SK-N-SH (cell line): ENCODE results near the gene SLC1A7. TPM values are rescaled to one million over a fixed set of nuclear protein-coding genes. Genes with fewer than 3 reads are reported as not detected.

ENCODE experiments used
- CTCF ChIA-PET: fragments of 300-600, 350-600 bp; formaldehyde crosslinking; extraction: SDS; loops from one replicate; lab custom pipeline; 2021; lab: Yijun Ruan, JAX
- POLR2A ChIA-PET: fragments of 350-600 bp; sonication (Branson Sonifier 250); formaldehyde crosslinking; extraction: SDS; loops from one replicate; lab custom pipeline; 2020; ENCODE audit warnings: antibody characterized with exemption, inconsistent platforms; lab: Yijun Ruan, JAX
- DNase-seq: peaks from one replicate; pipeline ENCODE4 v3.0.0; 2012
- H2AFZ ChIP-seq: fragments of 200-600 bp; sonication (generic); 2 replicates; pipeline ENCODE4 v1.8.1; 2016; ENCODE audit warnings: antibody characterized with exemption, mild to moderate bottlenecking, low read depth
- H3F3A ChIP-seq: fragments of 200-600 bp; sonication (generic); replicated peaks from 2 replicates; pipeline ENCODE3; 2016; ENCODE audit warnings: antibody characterized with exemption, mild to moderate bottlenecking; ENCODE audit not compliant: insufficient read depth
- H3K27ac ChIP-seq, 2 experiments: fragments of 200-500 bp in 1 of 2; fragments of 200-600 bp in 1 of 2; sonication (Bioruptor generic) in 1 of 2; sonication (generic), shearing (Covaris generic) in 1 of 2; 2 replicates each; pipeline versions ENCODE4 v1.5.1 to v1.6.1; 2014 to 2016; ENCODE audit warnings: low read depth in 2 of 2, inconsistent platforms in 1 of 2, low read length in 1 of 2, mild to moderate bottlenecking in 1 of 2, mixed read lengths in 1 of 2
- H3K27me3 ChIP-seq: fragments of 200-600 bp; sonication (generic), shearing (Covaris generic); 2 replicates; pipeline ENCODE4 v1.6.1; 2016; ENCODE audit warnings: mixed run types; ENCODE audit not compliant: insufficient read depth
- H3K36me3 ChIP-seq, 2 experiments: fragments of 200-500 bp in 1 of 2; fragments of 200-600 bp in 1 of 2; sonication (Bioruptor generic) in 1 of 2; sonication (generic) in 1 of 2; replicated peaks in 1 of 2; 2 replicates each; pipeline versions ENCODE3 to v1.5.1; 2014 to 2016; ENCODE audit warnings: low read length in 1 of 2, mild to moderate bottlenecking in 1 of 2; ENCODE audit not compliant: insufficient read depth in 2 of 2, control insufficient read depth in 1 of 2
- H3K4me1 ChIP-seq, 2 experiments: fragments of 200-500 bp in 1 of 2; fragments of 200-600 bp in 1 of 2; sonication (Bioruptor generic) in 1 of 2; sonication (generic), shearing (Covaris generic) in 1 of 2; 2 replicates each; pipeline versions ENCODE4 v1.5.1 to v1.6.1; 2014 to 2016; ENCODE audit warnings: low read depth in 1 of 2, low read length in 1 of 2, mixed run types in 1 of 2; ENCODE audit not compliant: insufficient read depth in 2 of 2, control insufficient read depth in 1 of 2
- H3K4me2 ChIP-seq: fragments of 200-600 bp; sonication (generic), shearing (Covaris generic); 2 replicates; pipeline ENCODE4 v1.6.1; 2017; ENCODE audit warnings: mixed run types
- H3K4me3 ChIP-seq, 2 experiments: fragments of 200-500 bp in 1 of 2; fragments of 200-600 bp in 1 of 2; sonication (Bioruptor generic) in 1 of 2; sonication (generic), shearing (Covaris generic) in 1 of 2; 2 replicates each; pipeline versions ENCODE4 v1.5.1 to v1.8.1; 2014 to 2016; ENCODE audit warnings: low read depth in 2 of 2, inconsistent platforms in 1 of 2, low read length in 1 of 2, mild to moderate bottlenecking in 1 of 2, mixed read lengths in 1 of 2, moderate library complexity in 1 of 2
- H3K79me2 ChIP-seq: fragments of 200-600 bp; sonication (generic); 2 replicates; pipeline ENCODE4 v1.8.1; 2017; ENCODE audit warnings: mild to moderate bottlenecking; ENCODE audit not compliant: insufficient read depth
- H3K9ac ChIP-seq: fragments of 200-600 bp; sonication (generic); 2 replicates; pipeline ENCODE4 v1.6.1; 2017; ENCODE audit warnings: mixed run types
- H3K9me2 ChIP-seq: fragments of 200-600 bp; sonication (generic); 2 replicates; pipeline ENCODE4 v1.6.1; 2017; ENCODE audit warnings: mixed run types
- H3K9me3 ChIP-seq: fragments of 200-600 bp; sonication (generic); 2 replicates; pipeline ENCODE4 v1.6.1; 2017; ENCODE audit warnings: mixed run types, mild to moderate bottlenecking, moderate library complexity
- H4K20me1 ChIP-seq: fragments of 200-600 bp; sonication (generic); 2 replicates; pipeline ENCODE4 v1.6.1; 2017; ENCODE audit warnings: mild to moderate bottlenecking, mixed run types; ENCODE audit not compliant: insufficient read depth
- JUND ChIP-seq: IDR thresholded peaks from 2 replicates; pipeline ENCODE4 v1.4.0; 2012
- MAX ChIP-seq: IDR thresholded peaks from 2 replicates; pipeline ENCODE4 v1.4.0; 2012; ENCODE audit warnings: low read depth
- NRF1 ChIP-seq: IDR thresholded peaks from 2 replicates; pipeline ENCODE4 v1.6.1; 2012; ENCODE audit warnings: low read depth, mild to moderate bottlenecking, low read length
- RAD21 ChIP-seq: IDR thresholded peaks from 2 replicates; pipeline ENCODE4 v1.6.1; 2012; ENCODE audit warnings: mild to moderate bottlenecking, low read length
- RCOR1 ChIP-seq: fragments of 150-350 bp; IDR thresholded peaks from 2 replicates; pipeline ENCODE4 v1.6.1; 2017; ENCODE audit warnings: antibody characterized with exemption, low read length
- SMC3 ChIP-seq: IDR thresholded peaks from 2 replicates; pipeline ENCODE4 v1.6.1; 2012; ENCODE audit warnings: low read depth, low read length, improper control_type of control experiment
- whole genome bisulfite sequencing: methylation state at CpG from one replicate; pipeline ENCODE4 v1.1.6; 2017; ENCODE audit warnings: low lambda C conversion rate; 5-methylcytosine and 5-hydroxymethylcytosine counted together
- polyA plus RNA-seq, 3 experiments: library from polyadenylated mRNA; depleted of rRNA; stranded (reverse); fragments of >200 nt; gene quantifications; 2 replicates each; pipeline ENCODE4 v1.2.3, GENCODE V29; 2012
- TF ChIP-seq, protein P1 (sequence below): IDR thresholded peaks from 2 replicates; pipeline ENCODE4 v1.6.1; 2012; ENCODE audit warnings: mild to moderate bottlenecking, low read depth, low read length, moderate library complexity

The SLC1A7 gene
- polyA plus RNA-seq, 1 of the 3 experiments (the other 2 are of a cell fraction): not detected

DNA sequence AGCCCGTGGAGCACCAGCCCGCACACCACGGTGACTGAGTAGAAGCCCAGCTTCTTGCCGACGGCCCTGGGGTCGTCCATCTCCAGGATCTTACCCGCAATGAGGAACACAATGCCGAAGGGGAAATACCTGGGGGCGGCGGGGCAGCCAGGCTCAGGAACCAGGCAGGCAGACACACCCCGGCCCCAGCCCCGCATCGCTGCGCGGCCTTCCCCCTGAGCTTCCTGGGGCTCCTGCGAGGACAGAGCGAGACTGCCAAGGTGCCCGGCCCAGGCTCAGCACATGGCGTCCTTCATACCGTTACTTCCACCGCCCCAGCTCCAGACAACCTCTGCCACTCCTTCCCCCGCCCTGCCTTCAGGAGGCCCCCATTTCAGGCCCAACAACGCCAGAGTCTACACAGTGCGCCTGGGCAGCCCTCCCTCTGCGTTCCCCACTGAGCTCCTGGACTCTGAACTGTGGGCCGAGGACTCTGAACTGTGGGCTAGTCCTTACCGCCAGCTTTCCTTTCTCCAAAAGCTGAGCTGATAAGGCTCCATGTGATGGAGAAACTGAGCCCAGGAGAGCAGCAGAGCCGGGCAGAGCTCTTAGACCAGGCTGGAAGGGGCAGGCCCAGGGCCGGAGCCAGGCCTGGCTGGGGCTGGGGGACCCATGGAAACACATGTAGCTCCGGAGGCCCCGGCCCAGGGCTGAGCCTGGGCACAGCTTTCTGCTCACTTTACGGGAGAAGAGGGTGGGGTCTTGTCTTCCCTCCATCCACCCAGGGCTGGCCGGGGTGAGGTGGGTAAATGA lies 49.6 kb downstream of the SLC1A7 start:
- Histone ChIP-seq H3K4me3 (no peak overlapping the region), H3K4me1 (peaks cover 3 to 6% of the 10 kb centered on the region in 2 experiments; a peak in 1 of 4 replicates), H2AFZ (no peak overlapping the region), H3K9me2 (no peaks in the 10 kb centered on the region), H3K27ac (no peak overlapping the region), H3K79me2 (no peaks in the 10 kb centered on the region), H3K27me3 (no peaks in the 10 kb centered on the region), H3K9ac (no peak overlapping the region), H3K4me2 (no peak overlapping the region), H4K20me1 (no peaks in the 10 kb centered on the region), H3K36me3 (no peaks in the 10 kb centered on the region), H3F3A (no peaks in the 10 kb centered on the region), H3K9me3 (no peaks in the 10 kb centered on the region)
- DNase-seq: no peak
- CTCF ChIA-PET: interaction anchor here (1.0 to 1.3 kb wide), 3 partner anchors 9 to 90 kb away, joined by 3 to 5 read pairs (median 4); no protein-coding TSS in a partner anchor
- WGBS: 92% methylated on average over 21 of the region's 33 CpGs
- TF ChIP-seq RCOR1: no peak
- TF ChIP-seq NRF1: no peak
- TF ChIP-seq JUND: no peak
- no peak for TF ChIP-seq MAX
- TF ChIP-seq RAD21: no peak
- POLR2A ChIA-PET: no interaction called here

GRCh38 chr1:53091841-53092645 lies 50.4 kb downstream of the SLC1A7 start:
- TF ChIP-seq, protein P1, sequence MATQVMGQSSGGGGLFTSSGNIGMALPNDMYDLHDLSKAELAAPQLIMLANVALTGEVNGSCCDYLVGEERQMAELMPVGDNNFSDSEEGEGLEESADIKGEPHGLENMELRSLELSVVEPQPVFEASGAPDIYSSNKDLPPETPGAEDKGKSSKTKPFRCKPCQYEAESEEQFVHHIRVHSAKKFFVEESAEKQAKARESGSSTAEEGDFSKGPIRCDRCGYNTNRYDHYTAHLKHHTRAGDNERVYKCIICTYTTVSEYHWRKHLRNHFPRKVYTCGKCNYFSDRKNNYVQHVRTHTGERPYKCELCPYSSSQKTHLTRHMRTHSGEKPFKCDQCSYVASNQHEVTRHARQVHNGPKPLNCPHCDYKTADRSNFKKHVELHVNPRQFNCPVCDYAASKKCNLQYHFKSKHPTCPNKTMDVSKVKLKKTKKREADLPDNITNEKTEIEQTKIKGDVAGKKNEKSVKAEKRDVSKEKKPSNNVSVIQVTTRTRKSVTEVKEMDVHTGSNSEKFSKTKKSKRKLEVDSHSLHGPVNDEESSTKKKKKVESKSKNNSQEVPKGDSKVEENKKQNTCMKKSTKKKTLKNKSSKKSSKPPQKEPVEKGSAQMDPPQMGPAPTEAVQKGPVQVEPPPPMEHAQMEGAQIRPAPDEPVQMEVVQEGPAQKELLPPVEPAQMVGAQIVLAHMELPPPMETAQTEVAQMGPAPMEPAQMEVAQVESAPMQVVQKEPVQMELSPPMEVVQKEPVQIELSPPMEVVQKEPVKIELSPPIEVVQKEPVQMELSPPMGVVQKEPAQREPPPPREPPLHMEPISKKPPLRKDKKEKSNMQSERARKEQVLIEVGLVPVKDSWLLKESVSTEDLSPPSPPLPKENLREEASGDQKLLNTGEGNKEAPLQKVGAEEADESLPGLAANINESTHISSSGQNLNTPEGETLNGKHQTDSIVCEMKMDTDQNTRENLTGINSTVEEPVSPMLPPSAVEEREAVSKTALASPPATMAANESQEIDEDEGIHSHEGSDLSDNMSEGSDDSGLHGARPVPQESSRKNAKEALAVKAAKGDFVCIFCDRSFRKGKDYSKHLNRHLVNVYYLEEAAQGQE: no peak
- no peak for TF ChIP-seq SMC3
- no peak for TF ChIP-seq RCOR1
- no peak for DNase-seq
- POLR2A ChIA-PET: no interaction called here
- WGBS: 84% methylated on average over 11 of the region's 26 CpGs
- Histone ChIP-seq H3K27ac (no peak overlapping the region), H3K9me3 (no peaks in the 10 kb centered on the region), H3K79me2 (no peaks in the 10 kb centered on the region), H3K9ac (no peak overlapping the region), H3K9me2 (no peaks in the 10 kb centered on the region), H3K4me1 (peaks cover 3 to 10% of the 10 kb centered on the region in 2 experiments; a peak in 1 of 4 replicates), H3F3A (no peaks in the 10 kb centered on the region), H3K4me2 (no peak overlapping the region), H2AFZ (no peak overlapping the region), H3K4me3 (no peak overlapping the region), H3K36me3 (no peaks in the 10 kb centered on the region), H3K27me3 (no peaks in the 10 kb centered on the region), H4K20me1 (no peaks in the 10 kb centered on the region)
- CTCF ChIA-PET: interaction anchor here (1.0 to 1.3 kb wide), 3 partner anchors 10 to 90 kb away, joined by 3 to 5 read pairs (median 4); no protein-coding TSS in a partner anchor
